OCI-LY3 (cell line): Measurements from ENCODE around the gene MED15.

Experiments
- EZH2phosphoT487 ChIP-seq: fragments of 200-600 bp; shearing (Covaris generic); IDR thresholded peaks from 2 replicates; pipeline ENCODE4 v1.6.1; 2018; ENCODE audit warnings: antibody characterized with exemption, mixed run types, low read depth
- TF ChIP-seq, protein P1 (sequence below): fragments of 200-600, 300-600 bp; sonication (generic); IDR thresholded peaks from 2 replicates; pipeline ENCODE4 v1.5.1; 2014; ENCODE audit warnings: antibody characterized with exemption, low read length, low read depth

DNA sequence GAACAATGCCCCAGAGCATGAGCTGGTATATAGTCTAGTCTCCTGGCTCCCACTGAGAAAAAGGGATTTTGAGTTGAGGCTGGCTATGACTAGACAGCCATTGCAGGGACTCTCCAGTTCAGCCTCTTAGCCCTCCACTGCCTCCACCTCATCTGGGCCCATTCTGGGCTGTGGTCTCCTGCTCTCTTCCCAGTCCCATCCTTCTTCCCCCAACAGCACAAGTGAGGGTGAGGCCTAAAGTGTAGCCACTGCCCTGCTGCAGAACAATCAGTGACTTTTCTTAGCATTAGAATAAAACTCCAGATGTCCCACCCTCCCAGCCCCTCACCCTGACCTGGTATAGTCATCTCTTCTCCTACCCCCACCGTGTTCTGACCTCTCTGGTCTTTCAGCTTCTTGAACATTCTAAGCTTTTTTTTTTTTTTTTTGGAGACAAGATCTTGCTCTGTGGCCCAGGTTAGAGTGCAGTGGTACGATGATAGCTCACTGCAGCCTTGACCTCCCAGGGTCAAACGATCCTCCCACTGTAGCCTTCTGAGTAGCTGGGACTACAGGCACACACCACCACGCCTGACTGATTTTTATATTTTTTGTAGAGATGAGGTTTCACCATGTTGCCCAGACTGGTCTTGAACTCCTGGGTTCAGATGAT lies 4.3 kb downstream of the MED15 start:
- TF ChIP-seq, protein P1, sequence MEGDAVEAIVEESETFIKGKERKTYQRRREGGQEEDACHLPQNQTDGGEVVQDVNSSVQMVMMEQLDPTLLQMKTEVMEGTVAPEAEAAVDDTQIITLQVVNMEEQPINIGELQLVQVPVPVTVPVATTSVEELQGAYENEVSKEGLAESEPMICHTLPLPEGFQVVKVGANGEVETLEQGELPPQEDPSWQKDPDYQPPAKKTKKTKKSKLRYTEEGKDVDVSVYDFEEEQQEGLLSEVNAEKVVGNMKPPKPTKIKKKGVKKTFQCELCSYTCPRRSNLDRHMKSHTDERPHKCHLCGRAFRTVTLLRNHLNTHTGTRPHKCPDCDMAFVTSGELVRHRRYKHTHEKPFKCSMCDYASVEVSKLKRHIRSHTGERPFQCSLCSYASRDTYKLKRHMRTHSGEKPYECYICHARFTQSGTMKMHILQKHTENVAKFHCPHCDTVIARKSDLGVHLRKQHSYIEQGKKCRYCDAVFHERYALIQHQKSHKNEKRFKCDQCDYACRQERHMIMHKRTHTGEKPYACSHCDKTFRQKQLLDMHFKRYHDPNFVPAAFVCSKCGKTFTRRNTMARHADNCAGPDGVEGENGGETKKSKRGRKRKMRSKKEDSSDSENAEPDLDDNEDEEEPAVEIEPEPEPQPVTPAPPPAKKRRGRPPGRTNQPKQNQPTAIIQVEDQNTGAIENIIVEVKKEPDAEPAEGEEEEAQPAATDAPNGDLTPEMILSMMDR: no peak
- TF ChIP-seq EZH2phosphoT487: no peak
